K562 (cell line): ENCODE results near the gene RAB24. TPM values are rescaled to one million over a fixed set of nuclear protein-coding genes. Genes with fewer than 3 reads are reported as not detected.

Source experiments
- ATAC-seq: fragments of 200-7000 bp; cut with Tn5 transposase; 3 replicates; pipeline ENCODE4 v1.9.1; 2020; ENCODE audit warnings: moderate library complexity
- BruUV-seq: library from RNA; stranded (reverse); fragments of 400-500 nt; replicated peaks from 2 replicates; lab custom pipeline; 2021; lab: Mats Ljungman, UMichigan
- CTCF ChIA-PET: fragments of 300-600 bp; formaldehyde crosslinking; extraction: SDS; loops from one replicate; lab custom pipeline; 2021; ENCODE audit warnings: low intra/inter-chr PET ratio; lab: Yijun Ruan, JAX
- POLR2A ChIA-PET: fragments of 300-600, 350-650 bp; sonication (Branson Sonifier 250); formaldehyde crosslinking; extraction: SDS; loops from one replicate; lab custom pipeline; 2021; ENCODE audit warnings: antibody characterized with exemption, inconsistent platforms; lab: Yijun Ruan, JAX
- DNase-seq, 4 experiments: peaks; one replicate each; pipeline versions ENCODE4 v3.0.0 to v3.0.0-alpha.2; 2011 to 2018; ENCODE audit warnings: low spot score in 3 of 4, mixed read lengths in 3 of 4; ENCODE audit errors: extremely low read depth in 1 of 4
- FAIRE-seq: peaks from 2 replicates; lab custom pipeline; 2011; peaks lifted over from hg19 to GRCh38; lab: Jason Lieb, UNC
- H2AFZ ChIP-seq: 2 replicates; pipeline ENCODE4 v1.6.0; 2011; ENCODE audit warnings: low read depth, low read length, control low read depth, inconsistent platforms
- H3K27ac ChIP-seq: fragments of 200-600 bp; 3 replicates; pipeline ENCODE4 v1.8.0; 2011; ENCODE audit warnings: low read depth, mild to moderate bottlenecking, control low read depth, inconsistent platforms, low read length, moderate library complexity, mixed read lengths; ENCODE audit errors: extremely low read depth
- H3K27me3 ChIP-seq, 2 experiments: fragments of 300-600 bp in 1 of 2; 2 replicates in 1 of 2; 3 replicates in 1 of 2; pipeline versions ENCODE4 v1.6.0 to v1.8.0; 2011; ENCODE audit warnings: inconsistent platforms in 2 of 2, low read length in 2 of 2, mild to moderate bottlenecking in 1 of 2, mixed read lengths in 1 of 2, moderate library complexity in 1 of 2; ENCODE audit not compliant: control insufficient read depth in 2 of 2, insufficient read depth in 2 of 2
- H3K36me3 ChIP-seq: fragments of 300-600 bp; 3 replicates; pipeline ENCODE4 v1.8.0; 2011; ENCODE audit warnings: mild to moderate bottlenecking, low read length, inconsistent platforms; ENCODE audit not compliant: control insufficient read depth, insufficient read depth
- H3K4me1 ChIP-seq, 2 experiments: fragments of 200-600 bp in 1 of 2; replicated peaks in 1 of 2; 2 replicates in 1 of 2; 3 replicates in 1 of 2; pipeline versions ENCODE4 v1.5.1 to v1.8.0; 2011; ENCODE audit warnings: inconsistent platforms in 2 of 2, low read length in 2 of 2, mild to moderate bottlenecking in 1 of 2, mixed read lengths in 1 of 2, moderate library complexity in 1 of 2; ENCODE audit not compliant: control insufficient read depth in 2 of 2, insufficient read depth in 2 of 2
- H3K4me2 ChIP-seq: 2 replicates; pipeline ENCODE4 v1.6.1; 2011; ENCODE audit warnings: low read length, control low read depth, inconsistent platforms, mixed read lengths; ENCODE audit not compliant: insufficient read depth
- H3K4me3 ChIP-seq: fragments of 200-600 bp; sonication (generic), shearing (Covaris generic); 2 replicates; pipeline ENCODE4 v1.5.1; 2016; ENCODE audit warnings: control low read depth, inconsistent platforms
- H3K79me2 ChIP-seq: fragments of 200-600 bp; 3 replicates; pipeline ENCODE4 v1.8.0; 2011; ENCODE audit warnings: low read length, inconsistent platforms; ENCODE audit not compliant: control insufficient read depth, insufficient read depth
- H3K9ac ChIP-seq, 2 experiments: 2 replicates each; pipeline versions ENCODE4 v1.6.0 to v1.6.1; 2011; ENCODE audit warnings: low read depth in 2 of 2, low read length in 2 of 2, control low read depth in 1 of 2, inconsistent platforms in 1 of 2, mild to moderate bottlenecking in 1 of 2, mixed read lengths in 1 of 2; ENCODE audit not compliant: insufficient read depth in 1 of 2
- H3K9me1 ChIP-seq: one replicate; pipeline ENCODE4 v1.6.0; 2011; ENCODE audit warnings: inconsistent platforms, mild to moderate bottlenecking, low read length, moderate library complexity; ENCODE audit not compliant: control insufficient read depth, insufficient read depth
- H3K9me3 ChIP-seq: replicated peaks from 2 replicates; pipeline ENCODE4 v1.5.1; 2011; ENCODE audit warnings: low read depth, low read length, inconsistent platforms; ENCODE audit not compliant: control insufficient read depth, insufficient read depth
- H4K20me1 ChIP-seq: replicated peaks from 2 replicates; pipeline ENCODE4 v1.6.1; 2011; ENCODE audit warnings: low read length, inconsistent platforms, mixed read lengths; ENCODE audit not compliant: control insufficient read depth, insufficient read depth
- FOXA3 ChIP-seq, 2 experiments: fragments of 450-650 bp in 1 of 2; sonication (generic) in 1 of 2; formaldehyde crosslinking; IDR thresholded peaks in 1 of 2; conservative IDR thresholded peaks in 1 of 2; 2 replicates each; pipeline versions ENCODE4 v1.4.0 to v1.8.0; 2020 to 2022; ENCODE audit warnings: mild to moderate bottlenecking in 2 of 2, missing genetic modification reagents in 1 of 2
- FOXJ2 ChIP-seq: fragments of 200-800 bp; sonication (Bioruptor generic); IDR thresholded peaks from 2 replicates; pipeline ENCODE4 v1.6.1; 2016; ENCODE audit warnings: missing genetic modification characterization, missing compliant biosample characterization
- HSF4 ChIP-seq: fragments of 250-450 bp; sonication (Bioruptor Pico); IDR thresholded peaks from 2 replicates; pipeline ENCODE4 v2.1.2; 2022; ENCODE audit warnings: mild to moderate bottlenecking, moderate library complexity, borderline replicate concordance
- MIER1 ChIP-seq: fragments of 450-650 bp; IDR thresholded peaks from 2 replicates; pipeline ENCODE4 v1.6.1; 2016; ENCODE audit warnings: antibody characterized with exemption, mild to moderate bottlenecking, low read depth
- SMAD1 ChIP-seq: fragments of 150-350 bp; IDR thresholded peaks from 2 replicates; pipeline ENCODE4 v1.6.1; 2014; ENCODE audit warnings: low read length, low read depth; ENCODE audit not compliant: partially characterized antibody
- SRSF7 ChIP-seq: fragments of 200-400 bp; formaldehyde crosslinking; optimal IDR thresholded peaks from 2 replicates; pipeline ENCODE3; 2017; ENCODE audit warnings: mild to moderate bottlenecking, low read depth, low read length
- SUPT5H ChIP-seq: fragments of 450-650 bp; IDR thresholded peaks from 2 replicates; pipeline ENCODE4 v1.6.1; 2016
- TBP ChIP-seq: optimal IDR thresholded peaks from 2 replicates; pipeline ENCODE3; 2011; ENCODE audit warnings: low read depth, low read length, improper control_type of control experiment
- ZC3H8 ChIP-seq: fragments of 450-650 bp; IDR thresholded peaks from 2 replicates; pipeline ENCODE4 v1.6.1; 2017
- ZNF408 ChIP-seq: fragments of 250-450 bp; sonication (Bioruptor Pico); IDR thresholded peaks from 2 replicates; pipeline ENCODE4 v1.4.0; 2020; ENCODE audit warnings: low read depth, mild to moderate bottlenecking, moderate library complexity
- ZNF436 ChIP-seq: fragments of 250-450, 450-650 bp; sonication (Bioruptor Pico); formaldehyde crosslinking; IDR thresholded peaks from 2 replicates; pipeline ENCODE4 v1.7.0; 2020; ENCODE audit warnings: mild to moderate bottlenecking
- ZNF668 ChIP-seq: fragments of 250-450 bp; sonication (Bioruptor Pico); IDR thresholded peaks from 2 replicates; pipeline ENCODE4 v1.8.0; 2022; ENCODE audit warnings: mild to moderate bottlenecking, inconsistent platforms
- ZNF76 ChIP-seq: fragments of 250-450 bp; sonication (Bioruptor Pico); IDR thresholded peaks from 2 replicates; pipeline ENCODE4 v1.4.0; 2020; ENCODE audit warnings: mild to moderate bottlenecking, moderate library complexity, borderline replicate concordance
- ZNF766 ChIP-seq: fragments of 200-800 bp; sonication (Bioruptor generic); conservative IDR thresholded peaks from 2 replicates; pipeline ENCODE4 v1.6.1; 2016; ENCODE audit warnings: missing genetic modification characterization, missing compliant biosample characterization
- WGBS: fragments of 100-300 bp; shearing (Covaris generic); methylation state at CpG from one replicate; pipeline ENCODE4 v1.1.6; 2016; ENCODE audit warnings: low coverage, mixed read lengths; ENCODE audit not compliant: insufficient coverage; ENCODE audit errors: missing lambda C conversion rate; 5-methylcytosine and 5-hydroxymethylcytosine counted together
- in situ Hi-C: fragments of 300-500 bp; cut with MboI; formaldehyde crosslinking; loops from 4 replicates; pipeline ENCODE4 v1.15.0; 2018; ENCODE audit warnings: inconsistent platforms, mixed read lengths
- intact Hi-C: fragments of 100-400 bp; cut with micrococcal nuclease; formaldehyde crosslinking; loops from 2 replicates; pipeline ENCODE4 v1.14.2; 2022
- polyA plus RNA-seq, 8 experiments: library from polyadenylated mRNA; depleted of rRNA in 4 of 8; stranded (reverse) in 5 of 8; unstranded in 3 of 8; fragments of >200 nt; fragmentation: Nextera tagmentation in 2 of 8; fragmentation: Illumina TruSeq in 1 of 8; extraction: Ambion mirVana in 2 of 8; extraction: Trizol in 1 of 8; gene quantifications; 2 replicates each; pipeline versions ENCODE4 v1.2.1 to v1.2.3, GENCODE V29; 2011 to 2014; ENCODE audit warnings: inconsistent platforms in 1 of 8, missing spikeins in 1 of 8
- total RNA-seq, 7 experiments: library from RNA; depleted of rRNA in 6 of 7; stranded (reverse); fragments of >200 nt in 6 of 7; fragmentation: Illumina TruSeq in 2 of 7; extraction: Trizol in 2 of 7; gene quantifications; 2 replicates each; pipeline versions ENCODE4 v1.2.1 to v1.2.3, GENCODE V29; 2011 to 2021; ENCODE audit warnings: low replicate concordance in 1 of 7
- TF ChIP-seq, protein P1 (sequence below): sonication (generic); formaldehyde crosslinking; IDR thresholded peaks from 2 replicates; pipeline ENCODE4 v1.8.1; 2023; ENCODE audit warnings: mild to moderate bottlenecking, missing genetic modification reagents
- TF ChIP-seq, protein P2 (sequence below): fragments of 250-450 bp; sonication (Bioruptor Pico); IDR thresholded peaks from 2 replicates; pipeline ENCODE4 v1.5.0; 2021
- TF ChIP-seq, protein P3 (sequence below): fragments of 250-450 bp; sonication (Bioruptor Pico); IDR thresholded peaks from 2 replicates; pipeline ENCODE4 v1.6.1; 2021; ENCODE audit warnings: mild to moderate bottlenecking
- TF ChIP-seq, protein P4 (sequence below): sonication (generic); formaldehyde crosslinking; IDR thresholded peaks from 2 replicates; pipeline ENCODE4 v1.8.0; 2022; ENCODE audit warnings: mild to moderate bottlenecking, missing genetic modification reagents

RAB24 gene
- total and polyA plus RNA-seq, 9 of the 15 experiments (the other 6 are each of a cell fraction or from before 2014, with no cell fraction given): 13.9 to 107 (median 34.8) TPM

DNA sequence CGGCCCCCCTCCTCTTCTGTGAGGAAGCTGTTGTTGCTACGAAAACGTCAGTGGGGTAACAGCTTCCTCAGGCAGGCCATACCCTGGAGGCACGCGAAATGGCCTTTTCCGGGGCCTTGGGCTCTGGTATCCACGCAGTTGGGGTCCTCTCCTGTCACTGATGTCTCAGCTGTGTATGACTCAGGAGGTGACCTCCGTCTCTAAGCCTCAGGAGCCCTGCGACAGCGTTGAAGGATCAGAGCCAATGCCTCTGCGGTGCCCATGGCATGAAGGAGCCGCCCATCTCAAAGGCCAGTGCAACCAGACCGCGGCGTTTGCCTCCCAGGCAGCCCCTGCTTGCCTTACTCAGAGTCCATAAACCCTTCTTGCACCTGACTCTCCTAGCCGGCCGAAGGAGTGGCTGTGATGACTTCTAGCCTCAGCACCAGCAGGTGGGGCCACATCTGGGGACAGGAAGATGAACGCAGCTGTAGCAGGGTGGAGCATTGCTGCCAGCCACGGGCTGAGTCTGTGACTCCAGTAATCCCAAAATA, 9.2 kb upstream of the RAB24 start:
- ATAC-seq (peak; percentile 65), DNase-seq (peak; percentile 52 to 85 (median 59)), FAIRE-seq (no peak)
- BruUV-seq: TSS peak; percentile 62
- Histone ChIP-seq H3K79me2 (peaks cover 12% of the 10 kb centered on the region; the same call in 2 of the 3 replicates), H3K27ac (peak overlapping the region; percentile 100), H3K4me2 (peak overlapping the region; percentile 95), H3K9me1 (no peaks in the 10 kb centered on the region), H4K20me1 (no peaks in the 10 kb centered on the region), H3K27me3 (no peaks in the 10 kb centered on the region), H3K9me3 (no peaks in the 10 kb centered on the region), H3K4me3 (peak overlapping the region; percentile 62), H3K9ac (peak overlapping the region; percentile 87 to 97), H3K36me3 (peaks cover 10% of the 10 kb centered on the region; the same call in 2 of the 3 replicates), H2AFZ (peak overlapping the region; percentile 97), H3K4me1 (peaks cover 23 to 70% of the 10 kb centered on the region in 2 experiments)
- 1% methylated on average over 19 of the region's 19 CpGs for WGBS
- CTCF ChIA-PET: interaction anchor here (0.6 to 1.3 kb wide), 2 partner anchors 144 to 315 kb away, joined by 4 to 5 read pairs; no protein-coding TSS in a partner anchor
- POLR2A ChIA-PET: interaction anchor here (0.6 to 1.5 kb wide), 16 partner anchors 9 to 1843 kb away, joined by 3 to 7 read pairs (median 4); partner anchors contain the start of genes LMAN2, PRELID1 and RAB24
- in situ Hi-C loops (no loop called here), intact Hi-C loops (loop anchor here (2.0 kb wide), 1 partner anchor 144 kb away; no protein-coding TSS in a partner anchor)
- TF ChIP-seq, protein P1, sequence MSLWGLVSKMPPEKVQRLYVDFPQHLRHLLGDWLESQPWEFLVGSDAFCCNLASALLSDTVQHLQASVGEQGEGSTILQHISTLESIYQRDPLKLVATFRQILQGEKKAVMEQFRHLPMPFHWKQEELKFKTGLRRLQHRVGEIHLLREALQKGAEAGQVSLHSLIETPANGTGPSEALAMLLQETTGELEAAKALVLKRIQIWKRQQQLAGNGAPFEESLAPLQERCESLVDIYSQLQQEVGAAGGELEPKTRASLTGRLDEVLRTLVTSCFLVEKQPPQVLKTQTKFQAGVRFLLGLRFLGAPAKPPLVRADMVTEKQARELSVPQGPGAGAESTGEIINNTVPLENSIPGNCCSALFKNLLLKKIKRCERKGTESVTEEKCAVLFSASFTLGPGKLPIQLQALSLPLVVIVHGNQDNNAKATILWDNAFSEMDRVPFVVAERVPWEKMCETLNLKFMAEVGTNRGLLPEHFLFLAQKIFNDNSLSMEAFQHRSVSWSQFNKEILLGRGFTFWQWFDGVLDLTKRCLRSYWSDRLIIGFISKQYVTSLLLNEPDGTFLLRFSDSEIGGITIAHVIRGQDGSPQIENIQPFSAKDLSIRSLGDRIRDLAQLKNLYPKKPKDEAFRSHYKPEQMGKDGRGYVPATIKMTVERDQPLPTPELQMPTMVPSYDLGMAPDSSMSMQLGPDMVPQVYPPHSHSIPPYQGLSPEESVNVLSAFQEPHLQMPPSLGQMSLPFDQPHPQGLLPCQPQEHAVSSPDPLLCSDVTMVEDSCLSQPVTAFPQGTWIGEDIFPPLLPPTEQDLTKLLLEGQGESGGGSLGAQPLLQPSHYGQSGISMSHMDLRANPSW (CRISPR knock-in tag): no peak
- no peak for TF ChIP-seq TBP
- no peak for TF ChIP-seq SRSF7
- no peak for TF ChIP-seq MIER1
- TF ChIP-seq ZNF76 (CRISPR knock-in tag): no peak
- no peak for TF ChIP-seq SMAD1
- TF ChIP-seq, protein P2, sequence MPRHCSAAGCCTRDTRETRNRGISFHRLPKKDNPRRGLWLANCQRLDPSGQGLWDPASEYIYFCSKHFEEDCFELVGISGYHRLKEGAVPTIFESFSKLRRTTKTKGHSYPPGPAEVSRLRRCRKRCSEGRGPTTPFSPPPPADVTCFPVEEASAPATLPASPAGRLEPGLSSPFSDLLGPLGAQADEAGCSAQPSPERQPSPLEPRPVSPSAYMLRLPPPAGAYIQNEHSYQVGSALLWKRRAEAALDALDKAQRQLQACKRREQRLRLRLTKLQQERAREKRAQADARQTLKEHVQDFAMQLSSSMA (CRISPR knock-in tag): no peak
- TF ChIP-seq ZNF408 (CRISPR knock-in tag): no peak
- TF ChIP-seq FOXJ2 (tag): no peak
- no peak for TF ChIP-seq FOXA3 (CRISPR knock-in tag; conservative IDR thresholded peaks at IDR 0.05 in 1 of 2, IDR thresholded peaks at IDR 0.05 in 1 of 2)
- TF ChIP-seq, protein P3, sequence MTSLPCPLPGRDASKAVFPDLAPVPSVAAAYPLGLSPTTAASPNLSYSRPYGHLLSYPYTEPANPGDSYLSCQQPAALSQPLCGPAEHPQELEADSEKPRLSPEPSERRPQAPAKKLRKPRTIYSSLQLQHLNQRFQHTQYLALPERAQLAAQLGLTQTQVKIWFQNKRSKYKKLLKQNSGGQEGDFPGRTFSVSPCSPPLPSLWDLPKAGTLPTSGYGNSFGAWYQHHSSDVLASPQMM (CRISPR knock-in tag): no peak
- TF ChIP-seq SUPT5H: peak; percentile 15
- no peak for TF ChIP-seq HSF4
- TF ChIP-seq ZC3H8: no peak
- TF ChIP-seq, protein P4, sequence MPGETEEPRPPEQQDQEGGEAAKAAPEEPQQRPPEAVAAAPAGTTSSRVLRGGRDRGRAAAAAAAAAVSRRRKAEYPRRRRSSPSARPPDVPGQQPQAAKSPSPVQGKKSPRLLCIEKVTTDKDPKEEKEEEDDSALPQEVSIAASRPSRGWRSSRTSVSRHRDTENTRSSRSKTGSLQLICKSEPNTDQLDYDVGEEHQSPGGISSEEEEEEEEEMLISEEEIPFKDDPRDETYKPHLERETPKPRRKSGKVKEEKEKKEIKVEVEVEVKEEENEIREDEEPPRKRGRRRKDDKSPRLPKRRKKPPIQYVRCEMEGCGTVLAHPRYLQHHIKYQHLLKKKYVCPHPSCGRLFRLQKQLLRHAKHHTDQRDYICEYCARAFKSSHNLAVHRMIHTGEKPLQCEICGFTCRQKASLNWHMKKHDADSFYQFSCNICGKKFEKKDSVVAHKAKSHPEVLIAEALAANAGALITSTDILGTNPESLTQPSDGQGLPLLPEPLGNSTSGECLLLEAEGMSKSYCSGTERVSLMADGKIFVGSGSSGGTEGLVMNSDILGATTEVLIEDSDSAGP: no peak
- no peak for TF ChIP-seq ZNF668
- TF ChIP-seq ZNF436 (CRISPR knock-in tag): no peak
- TF ChIP-seq ZNF766 (CRISPR knock-in tag): no peak
